SU-DHL-6 (cell line): ENCODE data around the gene DDX10.

ENCODE experiments used
- H2AFZ ChIP-seq: fragments of 200-600 bp; sonication (generic); 2 replicates; pipeline ENCODE4 v1.6.1; 2014; ENCODE audit warnings: low read depth, mild to moderate bottlenecking, moderate library complexity, mixed read lengths, antibody characterized with exemption, low read length; ENCODE audit not compliant: severe bottlenecking
- H3F3A ChIP-seq: fragments of 200-600 bp; shearing (Covaris generic); 2 replicates; pipeline ENCODE4 v1.6.0; 2016; ENCODE audit warnings: antibody characterized with exemption, mild to moderate bottlenecking; ENCODE audit not compliant: insufficient read depth
- H3K27ac ChIP-seq: fragments of 200-600 bp; sonication (generic); 2 replicates; pipeline ENCODE4 v1.5.1; 2016; ENCODE audit warnings: low read depth, mild to moderate bottlenecking, low read length, moderate library complexity, mixed read lengths
- H3K27me3 ChIP-seq: fragments of 200-600 bp; sonication (generic), shearing (Covaris generic); 2 replicates; pipeline ENCODE4 v1.6.0; 2014; ENCODE audit warnings: mild to moderate bottlenecking, low read length
- H3K36me3 ChIP-seq: fragments of 200-600 bp; sonication (generic); 2 replicates; pipeline ENCODE4 v1.6.1; 2014; ENCODE audit warnings: mild to moderate bottlenecking, low read length, mixed read lengths
- H3K4me2 ChIP-seq: fragments of 300-600, 200-600 bp; shearing (Covaris generic), sonication (generic); 2 replicates; pipeline ENCODE4 v1.6.0; 2014; ENCODE audit warnings: low read length, low read depth, mild to moderate bottlenecking; ENCODE audit not compliant: poor library complexity, severe bottlenecking
- H3K4me3 ChIP-seq: fragments of 200-600 bp; sonication (generic); 2 replicates; pipeline ENCODE4 v1.5.1; 2014; ENCODE audit warnings: antibody characterized with exemption, low read length, mild to moderate bottlenecking, mixed read lengths; ENCODE audit not compliant: insufficient read depth, poor library complexity, severe bottlenecking
- H3K79me2 ChIP-seq: fragments of 200-600 bp; sonication (generic); 2 replicates; pipeline ENCODE4 v1.6.1; 2014; ENCODE audit warnings: mild to moderate bottlenecking, low read length, moderate library complexity; ENCODE audit not compliant: insufficient read depth
- H3K9ac ChIP-seq: fragments of 200-600 bp; sonication (generic); 2 replicates; pipeline ENCODE4 v1.7.0; 2014; ENCODE audit warnings: mild to moderate bottlenecking, low read length
- H3K9me2 ChIP-seq: fragments of 200-600 bp; sonication (generic); replicated peaks from 2 replicates; pipeline ENCODE4 v1.6.1; 2014; ENCODE audit warnings: low read length; ENCODE audit not compliant: insufficient read depth
- H3K9me3 ChIP-seq: fragments of 200-600 bp; sonication (generic); 2 replicates; pipeline ENCODE4 v1.6.1; 2014; ENCODE audit warnings: low read length, mixed read lengths; ENCODE audit not compliant: insufficient read depth
- H4K20me1 ChIP-seq: fragments of 200-600 bp; sonication (generic); 2 replicates; pipeline ENCODE4 v1.6.1; 2014; ENCODE audit warnings: low read depth, mild to moderate bottlenecking, antibody characterized with exemption, low read length, moderate library complexity, mixed read lengths
- EZH2phosphoT487 ChIP-seq: fragments of 200-600 bp; sonication (generic), shearing (Covaris generic); conservative IDR thresholded peaks from 2 replicates; pipeline ENCODE4 v1.6.1; 2018; ENCODE audit warnings: mild to moderate bottlenecking, antibody characterized with exemption, low read length, moderate library complexity, mixed read lengths
- TF ChIP-seq, protein P1 (sequence below): fragments of 200-600 bp; sonication (generic); IDR thresholded peaks from one replicate; pipeline ENCODE4 v1.5.1; 2017; ENCODE audit warnings: antibody characterized with exemption, mild to moderate bottlenecking, low read length, moderate library complexity; ENCODE audit not compliant: insufficient read depth, poor library complexity, severe bottlenecking

DDX10 gene

DNA sequence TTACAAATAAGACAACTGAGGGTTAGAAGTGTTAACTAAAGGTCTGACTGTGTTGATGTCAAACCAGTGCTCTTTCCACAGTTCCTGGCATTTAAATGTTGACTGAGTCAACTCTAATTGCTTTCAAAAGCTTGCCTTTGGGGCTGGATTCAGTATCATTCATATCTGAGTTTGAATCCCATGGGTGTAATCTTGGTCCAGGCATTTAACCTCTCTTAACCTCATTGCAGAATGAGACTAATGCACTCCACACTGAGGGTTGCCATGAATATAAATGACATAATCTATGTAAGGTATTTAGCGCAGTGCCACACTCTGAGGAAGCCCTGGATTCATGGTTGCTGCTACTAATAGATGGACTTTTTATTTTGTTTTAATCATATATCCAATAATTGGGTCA lies 274.3 kb downstream of the DDX10 start:
- Histone ChIP-seq H3K79me2 (no peaks in the 10 kb centered on the region), H3K4me3 (no peak overlapping the region), H4K20me1 (no peaks in the 10 kb centered on the region), H2AFZ (no peak overlapping the region), H3K27me3 (no peaks in the 10 kb centered on the region), H3K4me2 (no peak overlapping the region), H3K9me2 (no peaks in the 10 kb centered on the region), H3K9ac (no peak overlapping the region), H3F3A (no peaks in the 10 kb centered on the region), H3K36me3 (peaks cover 3% of the 10 kb centered on the region; the same call in 1 of the 2 replicates), H3K9me3 (no peaks in the 10 kb centered on the region), H3K27ac (no peak overlapping the region)
- TF ChIP-seq, protein P1, sequence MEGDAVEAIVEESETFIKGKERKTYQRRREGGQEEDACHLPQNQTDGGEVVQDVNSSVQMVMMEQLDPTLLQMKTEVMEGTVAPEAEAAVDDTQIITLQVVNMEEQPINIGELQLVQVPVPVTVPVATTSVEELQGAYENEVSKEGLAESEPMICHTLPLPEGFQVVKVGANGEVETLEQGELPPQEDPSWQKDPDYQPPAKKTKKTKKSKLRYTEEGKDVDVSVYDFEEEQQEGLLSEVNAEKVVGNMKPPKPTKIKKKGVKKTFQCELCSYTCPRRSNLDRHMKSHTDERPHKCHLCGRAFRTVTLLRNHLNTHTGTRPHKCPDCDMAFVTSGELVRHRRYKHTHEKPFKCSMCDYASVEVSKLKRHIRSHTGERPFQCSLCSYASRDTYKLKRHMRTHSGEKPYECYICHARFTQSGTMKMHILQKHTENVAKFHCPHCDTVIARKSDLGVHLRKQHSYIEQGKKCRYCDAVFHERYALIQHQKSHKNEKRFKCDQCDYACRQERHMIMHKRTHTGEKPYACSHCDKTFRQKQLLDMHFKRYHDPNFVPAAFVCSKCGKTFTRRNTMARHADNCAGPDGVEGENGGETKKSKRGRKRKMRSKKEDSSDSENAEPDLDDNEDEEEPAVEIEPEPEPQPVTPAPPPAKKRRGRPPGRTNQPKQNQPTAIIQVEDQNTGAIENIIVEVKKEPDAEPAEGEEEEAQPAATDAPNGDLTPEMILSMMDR, result no peak
- no peak for TF ChIP-seq EZH2phosphoT487

DNA sequence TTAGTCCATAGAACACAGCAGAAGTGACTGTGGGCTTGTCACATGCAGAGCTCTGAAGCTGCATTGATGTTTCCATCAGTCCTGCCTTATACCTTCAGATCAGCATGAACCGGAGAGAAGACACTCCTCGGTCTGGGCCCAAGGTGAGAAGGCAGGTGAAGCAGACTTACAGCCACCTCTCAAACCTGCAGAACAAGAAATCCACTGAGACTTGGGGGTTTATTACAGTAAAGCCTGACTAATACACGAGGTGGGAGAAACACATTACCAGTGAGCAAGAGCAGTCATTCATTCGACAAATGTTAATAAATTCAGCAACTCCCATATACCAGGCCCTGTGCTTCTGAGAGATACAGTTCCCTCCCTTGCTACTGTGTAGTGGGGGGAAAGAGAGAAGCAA lies 279.0 kb downstream of the DDX10 start:
- Histone ChIP-seq H3K4me2 (no peak overlapping the region), H3K27ac (no peak overlapping the region), H3K36me3 (peaks cover 3% of the 10 kb centered on the region; the same call in 1 of the 2 replicates), H2AFZ (no peak overlapping the region), H3K9ac (no peak overlapping the region), H3K4me3 (no peak overlapping the region), H3F3A (no peaks in the 10 kb centered on the region), H3K79me2 (no peaks in the 10 kb centered on the region), H3K9me3 (no peaks in the 10 kb centered on the region), H3K9me2 (no peaks in the 10 kb centered on the region), H4K20me1 (no peaks in the 10 kb centered on the region), H3K27me3 (no peaks in the 10 kb centered on the region)
- no peak for TF ChIP-seq EZH2phosphoT487
- TF ChIP-seq, protein P1, result no peak

DNA sequence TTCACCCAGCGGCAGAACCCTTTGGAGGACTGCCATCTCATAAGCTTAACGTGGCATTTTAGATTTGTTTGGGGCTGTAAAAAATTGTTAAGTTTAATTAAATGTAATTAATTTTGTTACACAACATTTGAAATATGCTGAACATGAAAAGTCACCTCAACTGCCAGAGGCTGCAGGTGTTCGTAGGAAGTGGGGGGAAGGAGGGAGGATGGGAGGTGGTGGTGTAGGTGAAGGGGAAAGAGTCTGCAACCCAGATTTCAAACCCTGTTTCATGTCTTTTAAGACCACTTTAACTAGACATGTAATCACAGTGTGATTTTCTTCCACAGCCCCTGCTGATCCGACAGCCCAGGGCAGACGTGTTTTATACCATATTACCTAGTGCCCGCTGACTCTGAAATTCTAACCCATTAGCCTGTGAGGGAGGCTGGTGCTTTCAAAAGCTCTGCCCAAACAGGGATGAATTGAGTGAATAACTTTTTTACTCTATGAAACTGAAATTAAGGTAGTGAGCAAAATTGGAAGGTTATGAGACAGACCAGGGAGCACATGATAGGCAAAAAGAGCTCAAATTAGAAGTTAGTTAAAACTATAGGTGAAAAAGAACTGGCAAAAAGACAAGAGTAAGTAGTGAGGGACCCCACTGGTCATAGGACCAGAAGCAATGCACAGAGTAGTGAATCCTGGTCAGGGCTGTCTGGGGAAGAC lies 279.8 kb downstream of the DDX10 start:
- TF ChIP-seq, protein P1, result no peak
- Histone ChIP-seq H3K27ac (no peak overlapping the region), H3F3A (no peaks in the 10 kb centered on the region), H3K9me3 (no peaks in the 10 kb centered on the region), H3K4me2 (no peak overlapping the region), H4K20me1 (no peaks in the 10 kb centered on the region), H3K79me2 (no peaks in the 10 kb centered on the region), H3K36me3 (peaks cover 3% of the 10 kb centered on the region; the same call in 1 of the 2 replicates), H3K9me2 (no peaks in the 10 kb centered on the region), H2AFZ (no peak overlapping the region), H3K9ac (no peak overlapping the region), H3K27me3 (no peaks in the 10 kb centered on the region), H3K4me3 (no peak overlapping the region)
